Measurements from ENCODE around the gene TMEM255A. TPM values are rescaled to one million over a fixed set of nuclear protein-coding genes. Genes with fewer than 3 reads are reported as not detected.

TMEM255A gene
- total and polyA plus RNA-seq, 12 donors: 0.09 to 1.3 (median 0.30) TPM; not detected in 1

DNA sequence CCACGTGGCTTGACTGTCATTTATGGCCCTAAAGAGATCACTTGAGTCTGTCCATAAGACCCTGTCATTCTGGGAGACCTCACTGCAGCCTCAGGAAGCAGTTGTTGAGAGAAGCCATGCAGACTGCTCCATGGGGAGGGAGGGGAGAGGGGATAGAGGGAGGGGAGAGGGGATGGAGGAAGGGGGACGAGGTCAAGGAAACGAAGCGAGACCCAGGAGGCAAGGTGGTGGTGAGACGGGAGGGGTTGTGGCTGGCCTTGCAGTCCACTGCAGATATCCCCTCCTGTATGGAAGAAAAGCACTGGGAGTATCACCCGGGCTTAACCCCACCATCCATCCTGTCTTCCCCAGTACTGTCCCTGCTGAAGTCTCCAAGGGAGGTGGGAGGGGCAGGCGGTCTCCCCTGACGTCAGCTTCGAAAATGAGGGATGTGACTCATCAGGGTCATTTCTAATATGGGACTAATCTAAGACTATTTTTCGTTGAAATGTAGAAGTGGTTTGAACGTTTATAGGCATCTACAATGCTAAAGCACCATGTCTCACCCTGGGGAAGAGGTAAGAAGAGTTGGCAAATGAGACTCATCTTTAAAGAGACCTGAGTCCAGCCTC, 5.6 kb downstream of the TMEM255A start:
- intact Hi-C loops (cut with DNase I): no loop called here
- H3K27me3 ChIP-seq: peaks cover 0 to 84% (median 24%) of the 10 kb centered on the region in 7 donors

GRCh38 chrX:120304256-120304655, 7.0 kb downstream of the TMEM255A start:
- Histone ChIP-seq H3K4me1 (peaks cover 0 to 8% (median 0%) of the 10 kb centered on the region in 9 donors), H3K9me3 (no peaks in the 10 kb centered on the region), H3K36me3 (no peaks in the 10 kb centered on the region), H3K27ac (no peak overlapping the region), H3K4me3 (no peak overlapping the region), H3K27me3 (peaks cover 0 to 70% (median 13%) of the 10 kb centered on the region in 7 donors)
- DNase-seq: no peak
- no peak for ATAC-seq
- 80 to 89% methylated on average over 8 of the region's 8 CpGs for WGBS, 2 donors
- intact Hi-C loops (cut with DNase I): no loop called here
- no peak for TF ChIP-seq CTCF (IDR thresholded peaks at IDR 0.05)

More for the DNA sequence above, 5.6 kb downstream of the TMEM255A start:
- Histone ChIP-seq H3K36me3 (no peaks in the 10 kb centered on the region), H3K4me1 (peaks cover 0 to 18% (median 6%) of the 10 kb centered on the region in 9 donors), H3K4me3 (no peak overlapping the region), H3K27ac (no peak overlapping the region), H3K9me3 (no peaks in the 10 kb centered on the region)
- DNase-seq (no peak), ATAC-seq (peak in 1 of 8 donors; percentile 15)
- no peak for TF ChIP-seq CTCF (IDR thresholded peaks at IDR 0.05)
- WGBS, 2 donors: 17 to 31% methylated on average over 7 to 11 of the region's 11 CpGs

DNA sequence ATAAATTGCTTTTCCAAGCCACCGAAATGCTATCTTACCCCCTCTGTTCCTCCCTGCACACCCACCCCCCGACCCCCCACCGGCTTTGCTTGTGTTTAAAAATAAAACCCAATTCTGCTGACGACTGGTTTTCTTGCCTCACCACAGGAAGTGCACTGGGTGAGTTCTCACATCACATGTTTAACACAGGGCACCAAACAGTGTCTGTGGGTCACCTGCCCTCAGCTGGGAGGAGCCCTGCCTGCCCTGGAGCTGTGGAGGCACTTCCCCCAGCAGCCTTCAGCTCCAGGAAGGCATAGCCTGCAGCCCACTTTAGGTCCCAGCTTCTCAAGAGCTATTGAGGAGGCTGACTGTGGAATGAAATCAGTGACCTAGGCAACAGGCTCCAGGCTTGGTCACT, 8.8 kb downstream of the TMEM255A start:
- no peak for DNase-seq
- Histone ChIP-seq H3K4me3 (no peak overlapping the region), H3K9me3 (no peaks in the 10 kb centered on the region), H3K4me1 (peaks cover 0 to 8% (median 0%) of the 10 kb centered on the region in 9 donors), H3K36me3 (no peaks in the 10 kb centered on the region), H3K27ac (no peak overlapping the region), H3K27me3 (peaks cover 0 to 52% (median 8%) of the 10 kb centered on the region in 7 donors)
- intact Hi-C loops (cut with DNase I): no loop called here
- no peak for ATAC-seq
- TF ChIP-seq CTCF (IDR thresholded peaks at IDR 0.05): no peak
- 4 to 9% methylated on average over 4 of the region's 4 CpGs for WGBS, 2 donors

DNA sequence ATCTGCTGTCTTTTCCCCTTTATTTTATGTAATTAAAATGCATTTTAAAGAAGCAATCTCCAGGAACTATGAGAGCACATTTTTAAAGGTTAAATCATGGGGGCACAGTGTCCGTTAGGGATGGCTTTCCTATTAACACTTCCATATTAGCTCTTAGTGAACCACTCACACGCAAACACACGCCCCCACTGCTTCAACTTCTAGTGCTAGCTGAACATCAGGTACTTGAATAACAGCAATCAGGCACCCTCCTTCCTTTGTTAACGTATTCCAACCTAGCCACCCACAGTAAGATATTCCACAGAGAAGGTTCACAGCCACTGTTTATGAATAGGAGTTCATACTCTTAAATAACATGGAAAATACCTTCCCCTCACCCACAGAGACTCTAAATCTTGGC, 9.3 kb downstream of the TMEM255A start:
- intact Hi-C loops (cut with DNase I): no loop called here
- Histone ChIP-seq H3K9me3 (no peaks in the 10 kb centered on the region), H3K27me3 (peaks cover 0 to 48% (median 8%) of the 10 kb centered on the region in 7 donors), H3K4me1 (peaks cover 0 to 8% (median 0%) of the 10 kb centered on the region in 9 donors), H3K27ac (no peak overlapping the region), H3K36me3 (no peaks in the 10 kb centered on the region), H3K4me3 (no peak overlapping the region)
- WGBS, 2 donors: 47 to 61% methylated on average over 4 of the region's 4 CpGs
- no peak for TF ChIP-seq CTCF (IDR thresholded peaks at IDR 0.05)
- DNase-seq (no peak), ATAC-seq (no peak)
